Stimulated activated CD4-positive, alpha-beta T cell treated with anti-CD3 and anti-CD28 coated beads, Interleukin-15, amount 100 ng/mL, for 1 hour (primary cell): ENCODE measurements around the gene HP1BP3.

Experiments used
- DNase-seq, 2 donors: peaks; one replicate each; pipeline ENCODE4 v3.0.0-alpha.2; 2020; ENCODE audit warnings: low read depth in 1 of 2, low spot score in 1 of 2

HP1BP3 gene

GRCh38 chr1:20695515-20695914, 91.6 kb downstream of the HP1BP3 start:
- no peak for DNase-seq

GRCh38 chr1:20693623-20694022, 93.5 kb downstream of the HP1BP3 start:
- no peak for DNase-seq
